ENCODE results near the gene OR2S2.

DNA sequence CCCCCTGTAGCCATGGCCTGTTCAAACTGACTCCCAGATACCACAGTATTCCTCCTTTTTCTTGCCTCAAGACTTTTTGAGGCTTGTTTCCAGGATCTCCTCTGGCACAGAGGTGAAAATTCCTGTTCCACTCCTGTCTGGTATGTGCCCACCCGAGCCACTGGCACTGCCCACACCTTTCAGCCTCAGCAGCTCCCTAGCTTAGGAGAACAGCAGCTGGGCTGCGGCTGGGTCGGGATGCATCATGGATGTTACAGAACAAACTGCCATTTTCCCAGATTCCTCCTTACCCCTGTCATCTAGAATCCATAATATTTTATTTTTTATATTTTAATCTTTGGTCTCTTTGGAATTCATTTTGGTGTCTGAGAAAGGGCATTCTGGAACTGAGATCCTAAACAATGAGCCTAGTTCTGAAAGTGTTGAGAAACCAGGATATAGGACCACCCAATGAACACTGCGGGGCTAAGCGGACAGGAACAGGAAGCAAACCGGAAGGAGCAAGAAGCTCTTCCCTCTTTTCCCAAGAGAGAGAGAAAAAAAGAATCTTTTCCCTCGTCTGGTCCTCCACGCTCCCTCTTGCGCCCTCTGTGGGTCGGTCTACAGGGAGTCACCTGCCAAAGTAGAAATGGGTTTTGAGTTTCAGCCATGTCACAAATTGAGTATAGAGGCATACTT, 12.5 kb downstream of the OR2S2 start:
- TF ChIP-seq, protein P1, sequence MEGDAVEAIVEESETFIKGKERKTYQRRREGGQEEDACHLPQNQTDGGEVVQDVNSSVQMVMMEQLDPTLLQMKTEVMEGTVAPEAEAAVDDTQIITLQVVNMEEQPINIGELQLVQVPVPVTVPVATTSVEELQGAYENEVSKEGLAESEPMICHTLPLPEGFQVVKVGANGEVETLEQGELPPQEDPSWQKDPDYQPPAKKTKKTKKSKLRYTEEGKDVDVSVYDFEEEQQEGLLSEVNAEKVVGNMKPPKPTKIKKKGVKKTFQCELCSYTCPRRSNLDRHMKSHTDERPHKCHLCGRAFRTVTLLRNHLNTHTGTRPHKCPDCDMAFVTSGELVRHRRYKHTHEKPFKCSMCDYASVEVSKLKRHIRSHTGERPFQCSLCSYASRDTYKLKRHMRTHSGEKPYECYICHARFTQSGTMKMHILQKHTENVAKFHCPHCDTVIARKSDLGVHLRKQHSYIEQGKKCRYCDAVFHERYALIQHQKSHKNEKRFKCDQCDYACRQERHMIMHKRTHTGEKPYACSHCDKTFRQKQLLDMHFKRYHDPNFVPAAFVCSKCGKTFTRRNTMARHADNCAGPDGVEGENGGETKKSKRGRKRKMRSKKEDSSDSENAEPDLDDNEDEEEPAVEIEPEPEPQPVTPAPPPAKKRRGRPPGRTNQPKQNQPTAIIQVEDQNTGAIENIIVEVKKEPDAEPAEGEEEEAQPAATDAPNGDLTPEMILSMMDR (IDR thresholded peaks at IDR 0.05; ENCODE audit: control extremely low read depth in 1 of 3, insufficient read depth in 1 of 3, low read depth in 1 of 3, low read length in 3 of 3), result peak; percentile 74 to 90 (median 84)
- TF ChIP-seq EZH2 (IDR thresholded peaks at IDR 0.05; ENCODE audit: low read depth, low read length, severe bottlenecking), result no peak

Data from H1 (cell line).